Lower leg skin (tissue), 3 donors: ENCODE data around the gene TBC1D10A.

ENCODE experiments used
- CTCF ChIP-seq, 3 donors: fragments of 450-650 bp; IDR thresholded peaks; one replicate each; pipeline ENCODE4 v1.5.1; 2016; ENCODE audit warnings: antibody characterized with exemption in 3 of 3, mild to moderate bottlenecking in 3 of 3, moderate library complexity in 2 of 3
- POLR2A ChIP-seq, 2 donors: fragments of 450-650 bp; IDR thresholded peaks; one replicate each; pipeline ENCODE4 v1.6.1; 2016 to 2017; ENCODE audit warnings: antibody characterized with exemption in 2 of 2, mild to moderate bottlenecking in 1 of 2, moderate library complexity in 1 of 2

GRCh38 chr22:30260682-30261081 is 66.1 kb downstream of the TBC1D10A start:
- no peak for TF ChIP-seq CTCF (IDR thresholded peaks at IDR 0.05)
- no peak for TF ChIP-seq POLR2A (IDR thresholded peaks at IDR 0.05)
